SK-MEL-5 (cell line): Measurements from ENCODE around the gene CGB7. TPM values are rescaled to one million over a fixed set of nuclear protein-coding genes. Genes with fewer than 3 reads are reported as not detected.
"Not testable (repeated sequence)": the region's sequence is repeated elsewhere in the genome, so short reads cannot be mapped to it uniquely, and the experiment has no call there.

Experiments used
- DNase-seq: peaks from one replicate; pipeline ENCODE4 v3.0.0-alpha.2; 2016; ENCODE audit warnings: low read depth, low spot score
- in situ Hi-C: cut with HindIII; loops from 2 replicates; pipeline ENCODE4 v1.10.0; 2016; ENCODE audit warnings: low sequenced_read_pairs, high pct_unique_total_duplicates, low pct_unique_long_range_greater_than_20kb
- total RNA-seq: library from RNA; depleted of rRNA; stranded (reverse); fragments of >200 nt; shearing (Covaris generic); gene quantifications from 2 replicates; pipeline ENCODE4 v1.2.3, GENCODE V29; 2014

Gene CGB7
- total RNA-seq, 1 experiment from 2014 or later, result not detected

DNA sequence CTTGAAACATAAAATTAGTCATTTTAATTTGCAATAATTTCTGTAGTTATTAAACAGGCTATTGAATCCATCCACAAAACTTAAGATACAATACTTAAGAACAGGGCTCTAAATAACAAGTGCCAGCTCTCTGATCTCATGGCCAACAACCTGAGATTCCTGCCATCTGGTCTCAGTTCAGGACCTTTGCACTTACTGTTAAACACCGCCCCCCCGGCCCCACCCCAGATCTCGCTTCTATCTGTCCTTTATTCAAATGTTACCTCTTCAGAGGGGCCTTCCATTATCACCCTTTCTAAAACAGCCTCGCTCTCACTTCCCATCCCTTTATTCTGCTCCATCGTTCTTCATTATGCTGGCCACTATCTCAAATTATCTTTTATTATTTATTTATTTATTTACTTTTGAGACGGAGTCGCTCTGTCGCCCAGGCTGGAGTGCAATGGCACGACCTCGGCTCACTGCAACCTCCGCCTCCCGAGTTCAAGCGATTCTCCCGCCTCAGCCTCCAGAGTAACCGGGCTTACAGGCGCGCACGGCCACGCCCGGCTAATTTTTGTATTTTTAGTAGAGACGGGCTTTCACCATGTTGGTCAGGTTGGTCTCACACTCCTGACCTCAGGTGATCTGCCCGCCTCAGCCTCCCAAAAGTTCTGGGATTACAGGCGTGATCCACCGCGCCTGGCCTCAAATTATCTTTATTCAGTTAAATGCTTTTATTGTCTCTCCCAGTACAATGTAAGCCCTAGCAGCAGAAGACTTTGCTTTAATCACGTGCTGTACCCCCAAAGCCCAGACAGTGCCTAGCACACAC lies 26.9 kb upstream of the CGB7 start:
- in situ Hi-C loops, result no loop called here
- DNase-seq, result no peak

DNA sequence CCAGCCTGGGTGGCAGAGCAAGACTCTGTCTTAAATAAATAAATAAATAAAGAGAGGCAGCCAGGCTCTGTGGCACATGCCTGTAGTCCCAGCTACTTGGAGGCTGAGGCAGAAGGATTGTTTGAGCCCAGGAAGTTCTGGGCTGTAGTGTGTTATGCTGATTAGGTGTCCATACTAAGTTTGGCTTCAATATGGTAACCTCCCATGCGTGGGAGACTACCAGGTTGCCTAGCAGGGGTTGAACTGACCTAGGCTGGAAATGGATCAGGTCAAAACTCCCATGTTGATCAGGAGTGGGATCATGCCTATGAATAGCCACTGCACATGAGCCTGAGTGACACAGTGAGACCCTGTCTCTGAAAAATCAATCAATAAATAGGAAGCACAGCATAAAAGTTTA lies 23.7 kb upstream of the CGB7 start:
- DNase-seq, result no peak
- in situ Hi-C loops, result no loop called here

GRCh38 chr19:49080392-49080791 lies 22.8 kb upstream of the CGB7 start:
- no peak for DNase-seq
- in situ Hi-C loops, result no loop called here

GRCh38 chr19:49074869-49075268 lies 17.3 kb upstream of the CGB7 start:
- DNase-seq, result peak; percentile 66
- in situ Hi-C loops, result not testable (repeated sequence)

- peak; percentile 61 for DNase-seq
- in situ Hi-C loops, result no loop called here
These were observed 16.2 kb upstream of the CGB7 start for GRCh38 chr19:49073514-49074378.

DNA sequence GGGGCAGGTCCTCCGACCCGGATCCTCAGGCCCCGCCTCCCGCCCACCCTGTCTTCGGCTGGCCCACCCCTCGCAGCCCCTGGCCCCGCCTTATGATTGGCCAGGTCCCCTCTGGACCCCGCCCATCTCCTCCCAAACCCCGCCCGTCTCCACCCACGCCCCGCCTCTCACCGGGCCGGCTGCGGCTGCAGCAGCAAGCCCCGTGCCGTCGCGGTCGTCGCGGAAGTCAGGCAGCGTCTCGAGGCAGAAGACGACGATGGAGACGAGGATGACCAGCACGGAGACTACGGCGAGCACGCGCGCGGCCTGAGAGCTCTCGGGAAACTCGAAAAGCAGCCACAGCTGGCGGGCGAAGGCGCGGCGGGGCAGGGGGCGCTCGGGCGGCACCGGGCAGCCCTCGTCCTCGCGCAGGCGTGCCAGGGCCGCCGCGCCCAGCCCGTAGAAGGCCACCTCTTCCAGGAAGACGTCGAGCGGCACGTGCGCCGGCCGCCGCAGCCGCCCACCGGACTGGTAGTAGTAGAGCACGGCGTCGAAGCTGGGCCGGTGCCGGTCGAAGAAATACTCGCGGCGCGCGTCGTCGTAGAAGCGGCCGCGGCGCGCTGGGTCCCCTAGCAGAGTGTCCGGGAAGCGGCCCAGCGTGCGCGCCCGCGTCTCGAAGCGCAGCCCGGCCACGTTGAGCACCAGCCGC lies 14.5 kb upstream of the CGB7 start:
- in situ Hi-C loops, result no loop called here
- DNase-seq, result no peak

- in situ Hi-C loops, result no loop called here
These were observed 12.9 kb upstream of the CGB7 start for GRCh38 chr19:49070416-49070815.

GRCh38 chr19:49069026-49069425 lies 11.5 kb upstream of the CGB7 start:
- no peak for DNase-seq
- in situ Hi-C loops, result no loop called here

More at GRCh38 chr19:49070416-49070815, 12.9 kb upstream of the CGB7 start:
- DNase-seq, result no peak

GRCh38 chr19:49067554-49067953 lies 10.0 kb upstream of the CGB7 start:
- in situ Hi-C loops, result no loop called here
- no peak for DNase-seq

DNA sequence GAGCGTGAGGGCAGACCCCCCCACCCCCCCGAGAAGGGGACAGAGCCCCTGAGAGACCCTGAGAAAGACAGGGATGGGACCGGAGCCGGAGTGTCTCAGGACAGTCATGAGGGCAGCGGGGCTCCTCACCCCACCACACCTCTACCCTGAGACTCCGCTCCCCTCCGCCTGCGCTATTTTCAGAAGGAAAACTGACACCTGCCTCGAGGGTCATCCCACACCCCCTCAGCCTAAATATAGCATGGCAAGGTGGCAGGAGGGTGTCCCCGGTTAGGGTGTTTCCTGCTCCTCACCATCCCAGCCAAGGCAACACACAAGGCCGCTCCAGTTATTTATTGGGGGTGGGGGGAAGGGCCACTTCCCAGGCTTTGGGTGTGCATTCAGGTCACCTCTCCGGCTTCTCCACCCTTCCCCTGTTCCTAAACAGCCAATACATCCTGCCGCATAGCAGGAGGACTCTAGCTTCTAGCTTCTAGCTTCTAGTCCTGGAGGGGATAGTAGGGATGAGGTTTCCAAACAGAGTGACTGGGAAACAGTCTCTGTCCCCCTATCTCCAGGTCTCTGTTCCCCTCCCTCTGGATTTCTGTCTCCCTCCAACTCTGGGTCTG lies 8.5 kb upstream of the CGB7 start:
- in situ Hi-C loops, result no loop called here
- DNase-seq, result no peak

DNA sequence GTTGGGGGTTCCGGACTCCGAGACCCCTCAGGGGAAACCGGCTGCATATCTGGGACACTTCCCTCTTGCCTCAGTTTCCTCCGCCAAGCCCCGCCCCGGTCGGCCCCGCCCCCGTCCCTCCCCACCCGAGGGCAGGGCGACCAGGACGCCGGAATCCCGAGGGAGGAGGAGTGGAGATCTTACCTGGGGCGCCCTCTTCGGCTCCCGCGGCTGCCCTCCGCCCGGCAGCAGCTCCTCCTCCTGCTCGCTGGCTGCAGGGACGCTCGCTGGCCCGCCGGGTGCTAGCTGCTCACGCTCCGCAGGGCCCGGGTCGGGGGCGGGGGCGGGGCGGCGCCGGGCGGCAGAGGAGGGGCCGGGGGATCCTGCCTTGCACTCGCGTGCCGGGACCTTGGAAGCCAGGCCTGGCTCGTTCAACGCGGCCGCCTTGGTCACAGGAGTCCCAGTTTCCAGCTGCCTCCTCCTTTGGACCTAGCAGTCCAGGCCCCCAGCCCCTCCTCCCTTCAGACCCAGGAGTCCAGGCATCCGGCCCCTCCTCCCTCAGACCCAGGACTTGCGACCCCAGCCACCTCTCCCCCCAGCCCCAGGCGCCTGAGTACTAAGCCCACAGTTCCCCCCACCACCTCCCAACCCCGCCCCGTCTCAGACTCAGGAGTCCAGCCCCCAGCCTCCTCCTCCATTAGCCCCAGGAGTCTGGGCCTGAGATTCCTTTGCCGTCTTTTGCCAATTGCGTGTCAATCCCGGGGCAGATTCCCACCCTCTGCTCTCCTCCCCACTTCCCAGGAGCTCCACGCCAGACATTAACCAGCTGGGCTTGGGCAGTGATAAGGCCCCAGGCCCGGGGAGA lies 7.4 kb upstream of the CGB7 start, which contains the start of gene NTF4:
NTF4 (minus strand) TSS at position 51 of the 844 bp plus-strand sequence. CDS start 2,821 bp downstream, outside the sequence.
- in situ Hi-C loops, result no loop called here
- DNase-seq, result peak; percentile 6

GRCh38 chr19:49064029-49064629 lies 6.6 kb upstream of the CGB7 start:
- in situ Hi-C loops, result no loop called here
- DNase-seq, result no peak

- in situ Hi-C loops, result no loop called here
- DNase-seq, result no peak
These were observed 3.9 kb upstream of the CGB7 start for GRCh38 chr19:49061445-49061844.

- in situ Hi-C loops, result no loop called here
- DNase-seq, result no peak
These were observed 3.5 kb upstream of the CGB7 start for GRCh38 chr19:49061000-49061399.

DNA sequence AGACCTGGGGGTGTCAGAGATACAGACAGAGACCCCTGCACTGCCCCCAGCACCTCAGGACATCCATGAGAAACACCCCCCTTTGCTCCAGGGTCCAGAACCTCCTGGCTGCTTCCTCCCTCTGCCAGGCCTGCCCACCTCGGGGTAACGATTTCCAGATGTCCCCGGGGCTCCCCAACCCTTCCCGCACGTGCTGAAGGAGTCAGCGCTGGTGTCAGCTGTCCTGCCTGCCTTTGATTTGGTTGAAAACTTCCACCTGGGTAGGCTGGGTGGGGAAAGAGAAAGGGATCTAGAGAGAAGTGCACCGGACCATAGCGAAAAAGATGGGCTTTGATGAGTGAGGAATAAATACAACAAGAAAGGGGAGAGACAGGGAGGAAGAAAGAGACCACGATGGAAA lies 1.5 kb upstream of the CGB7 start:
- in situ Hi-C loops, result no loop called here
- DNase-seq, result no peak

DNA sequence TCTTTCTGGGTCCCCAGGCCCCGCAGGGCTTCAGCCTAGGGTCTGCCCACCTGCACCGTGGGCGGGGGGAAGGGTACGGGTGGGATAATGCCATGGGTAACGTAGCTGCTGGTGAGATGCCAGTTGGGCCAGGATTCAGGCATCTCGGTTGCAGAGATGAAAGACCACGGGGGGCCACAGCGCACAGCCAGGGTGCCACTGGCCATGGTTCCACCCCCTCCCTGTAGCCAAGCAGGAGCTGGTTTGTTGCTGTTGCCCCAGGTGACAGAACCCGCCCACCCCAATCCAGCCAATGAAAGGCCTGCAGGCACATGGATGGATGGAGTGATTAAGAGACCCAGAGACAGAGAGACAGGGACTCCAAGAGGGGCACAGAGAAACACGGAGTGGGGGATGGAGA lies 1.0 kb upstream of the CGB7 start:
- in situ Hi-C loops, result no loop called here
- DNase-seq, result peak; percentile 32
